PFSK-1 (cell line): ENCODE results near the gene G6PC1.

Source experiments
- FOXP2 ChIP-seq: optimal IDR thresholded peaks from 2 replicates; pipeline ENCODE3; 2011; ENCODE audit warnings: borderline replicate concordance, control low read depth, inconsistent platforms; ENCODE audit not compliant: insufficient read depth; ENCODE audit errors: extremely low read length, extremely low read depth
- POLR2AphosphoS5 ChIP-seq: IDR thresholded peaks from 2 replicates; pipeline ENCODE4 v1.6.1; 2012; ENCODE audit warnings: low read depth, mild to moderate bottlenecking, control low read depth, low read length, moderate library complexity
- SIN3A ChIP-seq: IDR thresholded peaks from 2 replicates; pipeline ENCODE4 v1.6.1; 2012; ENCODE audit warnings: mild to moderate bottlenecking, low read length, moderate library complexity, borderline replicate concordance; ENCODE audit not compliant: insufficient read depth
- TAF1 ChIP-seq: IDR thresholded peaks from 2 replicates; pipeline ENCODE4 v1.6.1; 2012; ENCODE audit warnings: low read length, control low read depth, borderline replicate concordance; ENCODE audit not compliant: insufficient read depth
- TF ChIP-seq, protein P1 (sequence below), 2 experiments: IDR thresholded peaks; 2 replicates each; pipeline versions ENCODE4 v1.6.1 to v1.8.0; 2011 to 2012; ENCODE audit warnings: low read depth in 2 of 2, low read length in 2 of 2, control low read depth in 1 of 2, inconsistent platforms in 1 of 2, mild to moderate bottlenecking in 1 of 2, moderate library complexity in 1 of 2; ENCODE audit not compliant: insufficient read depth in 1 of 2

G6PC1 gene

DNA sequence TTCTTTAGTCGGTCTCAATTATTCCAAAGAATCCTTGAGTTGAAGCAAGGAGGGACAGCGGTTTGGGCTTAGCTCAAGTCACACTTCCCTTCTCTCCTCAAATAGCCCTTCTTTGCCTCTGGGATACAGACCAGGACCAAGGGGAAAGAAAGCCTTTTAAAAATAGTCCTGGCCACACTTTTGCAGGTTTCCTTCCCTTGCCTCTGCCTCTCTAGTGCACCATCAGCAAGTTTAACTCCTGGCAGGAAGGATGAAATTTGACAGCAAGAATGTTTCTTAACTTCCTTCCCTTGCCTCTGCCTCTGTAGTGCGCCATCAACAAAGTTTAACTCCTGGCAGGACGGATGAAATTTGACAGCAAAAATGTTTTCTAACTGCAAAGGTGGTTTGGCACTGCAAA, 7.2 kb upstream of the G6PC1 start:
- TF ChIP-seq POLR2AphosphoS5 (no peak), TAF1 (no peak), SIN3A (no peak), FOXP2 (no peak)
- TF ChIP-seq, protein P1, sequence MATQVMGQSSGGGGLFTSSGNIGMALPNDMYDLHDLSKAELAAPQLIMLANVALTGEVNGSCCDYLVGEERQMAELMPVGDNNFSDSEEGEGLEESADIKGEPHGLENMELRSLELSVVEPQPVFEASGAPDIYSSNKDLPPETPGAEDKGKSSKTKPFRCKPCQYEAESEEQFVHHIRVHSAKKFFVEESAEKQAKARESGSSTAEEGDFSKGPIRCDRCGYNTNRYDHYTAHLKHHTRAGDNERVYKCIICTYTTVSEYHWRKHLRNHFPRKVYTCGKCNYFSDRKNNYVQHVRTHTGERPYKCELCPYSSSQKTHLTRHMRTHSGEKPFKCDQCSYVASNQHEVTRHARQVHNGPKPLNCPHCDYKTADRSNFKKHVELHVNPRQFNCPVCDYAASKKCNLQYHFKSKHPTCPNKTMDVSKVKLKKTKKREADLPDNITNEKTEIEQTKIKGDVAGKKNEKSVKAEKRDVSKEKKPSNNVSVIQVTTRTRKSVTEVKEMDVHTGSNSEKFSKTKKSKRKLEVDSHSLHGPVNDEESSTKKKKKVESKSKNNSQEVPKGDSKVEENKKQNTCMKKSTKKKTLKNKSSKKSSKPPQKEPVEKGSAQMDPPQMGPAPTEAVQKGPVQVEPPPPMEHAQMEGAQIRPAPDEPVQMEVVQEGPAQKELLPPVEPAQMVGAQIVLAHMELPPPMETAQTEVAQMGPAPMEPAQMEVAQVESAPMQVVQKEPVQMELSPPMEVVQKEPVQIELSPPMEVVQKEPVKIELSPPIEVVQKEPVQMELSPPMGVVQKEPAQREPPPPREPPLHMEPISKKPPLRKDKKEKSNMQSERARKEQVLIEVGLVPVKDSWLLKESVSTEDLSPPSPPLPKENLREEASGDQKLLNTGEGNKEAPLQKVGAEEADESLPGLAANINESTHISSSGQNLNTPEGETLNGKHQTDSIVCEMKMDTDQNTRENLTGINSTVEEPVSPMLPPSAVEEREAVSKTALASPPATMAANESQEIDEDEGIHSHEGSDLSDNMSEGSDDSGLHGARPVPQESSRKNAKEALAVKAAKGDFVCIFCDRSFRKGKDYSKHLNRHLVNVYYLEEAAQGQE (IDR thresholded peaks at IDR 0.05; ENCODE audit: insufficient read depth in 1 of 2, low read depth in 2 of 2, low read length in 2 of 2) = no peak

DNA sequence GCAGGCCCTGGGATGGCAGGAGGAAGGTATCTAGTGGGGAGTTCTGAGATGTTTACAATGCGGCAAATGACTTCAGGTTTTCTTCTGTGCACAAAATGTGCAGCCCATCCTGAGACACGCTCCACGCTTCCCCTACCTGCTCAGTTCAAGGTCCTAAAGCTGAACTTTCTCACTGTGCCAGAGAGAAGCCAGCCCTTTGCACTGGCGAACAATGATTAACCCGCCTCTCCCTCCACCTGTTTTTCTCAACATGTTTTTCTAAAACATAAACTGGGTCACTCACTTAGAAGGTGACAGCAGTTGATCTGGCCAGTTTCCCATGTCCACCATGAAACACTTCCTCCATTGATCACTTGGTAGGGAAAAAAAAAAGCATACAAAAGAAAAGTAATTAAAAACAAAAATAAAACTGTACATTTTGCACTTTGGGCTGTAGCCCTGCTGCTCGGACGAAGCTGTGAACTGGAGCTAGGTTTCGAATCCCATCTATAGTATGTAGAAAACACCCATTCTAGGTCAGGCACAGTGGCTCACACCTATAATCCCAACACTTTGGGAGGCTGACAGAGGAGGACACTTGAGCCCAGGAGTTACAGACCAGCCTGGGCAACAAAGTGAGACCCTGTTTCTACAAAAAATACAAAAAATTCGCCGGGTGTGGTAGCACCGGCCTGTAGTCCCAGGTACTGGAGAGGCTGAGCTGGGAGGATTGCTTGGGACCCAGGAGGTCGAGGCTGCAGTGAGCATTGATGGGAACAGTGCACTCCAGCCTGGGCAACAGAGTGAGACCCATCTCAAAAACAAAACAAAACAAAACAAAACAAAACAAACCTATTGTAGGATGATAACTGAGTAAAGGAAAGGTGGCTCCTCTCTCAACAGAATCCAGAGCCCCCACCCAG, 6.1 kb upstream of the G6PC1 start:
- TF ChIP-seq, protein P1 (IDR thresholded peaks at IDR 0.05; ENCODE audit: insufficient read depth in 1 of 2, low read depth in 2 of 2, low read length in 2 of 2) = no peak
- no peak for TF ChIP-seq POLR2AphosphoS5
- TF ChIP-seq SIN3A = no peak
- no peak for TF ChIP-seq FOXP2
- TF ChIP-seq TAF1 = no peak

DNA sequence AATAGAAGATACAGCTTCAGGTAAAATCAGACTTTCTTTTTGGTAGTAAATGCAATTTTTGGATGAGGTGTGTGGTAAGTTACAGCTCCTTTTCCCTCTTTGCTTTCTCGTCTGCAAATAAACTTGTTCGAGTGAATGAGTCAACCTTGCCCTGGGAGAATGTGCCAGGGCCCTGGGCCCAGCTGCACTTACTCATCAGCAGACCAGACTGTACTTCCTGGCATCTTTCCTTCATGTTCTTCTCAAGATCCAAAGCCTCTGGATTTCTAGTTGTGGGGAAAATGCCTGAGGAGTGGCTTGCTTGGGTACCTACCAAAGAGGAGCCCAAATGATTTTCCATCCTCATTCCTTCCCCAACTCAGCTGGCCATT, 5.4 kb upstream of the G6PC1 start:
- TF ChIP-seq FOXP2 (no peak), POLR2AphosphoS5 (no peak), SIN3A (no peak), TAF1 (no peak)
- TF ChIP-seq, protein P1 (IDR thresholded peaks at IDR 0.05; ENCODE audit: insufficient read depth in 1 of 2, low read depth in 2 of 2, low read length in 2 of 2) = no peak

DNA sequence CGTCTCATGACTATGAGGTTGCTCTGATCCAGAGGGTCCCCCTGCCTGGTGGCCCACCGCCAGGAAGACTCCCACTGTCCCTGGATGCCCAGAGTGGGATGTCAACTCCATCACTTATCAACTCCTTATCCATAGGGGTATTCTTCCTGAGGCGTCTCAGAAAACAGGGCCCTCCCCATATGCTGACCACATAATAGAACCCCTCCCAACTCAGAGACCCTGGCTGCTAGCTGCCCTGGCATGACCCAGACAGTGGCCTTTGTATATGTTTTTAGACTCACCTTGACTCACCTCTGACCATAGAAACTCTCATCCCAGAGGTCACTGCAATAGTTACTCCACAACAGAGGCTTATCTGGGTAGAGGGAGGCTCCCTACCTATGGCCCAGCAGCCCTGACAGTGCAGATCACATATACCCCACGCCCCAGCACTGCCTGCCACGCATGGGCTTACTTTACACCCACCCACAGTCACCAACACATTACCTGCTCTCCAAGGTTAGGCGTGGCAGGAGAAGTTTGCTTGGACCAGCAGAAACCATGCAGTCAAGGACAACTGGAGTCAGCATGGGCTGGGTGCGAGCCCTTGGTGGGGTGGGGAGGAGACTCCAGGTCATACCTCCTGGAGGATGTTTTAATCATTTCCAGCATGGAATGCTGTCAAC, 2.3 kb upstream of the G6PC1 start:
- TF ChIP-seq TAF1 (no peak), POLR2AphosphoS5 (no peak), SIN3A (no peak), FOXP2 (no peak)
- TF ChIP-seq, protein P1 (IDR thresholded peaks at IDR 0.05; ENCODE audit: insufficient read depth in 1 of 2, low read depth in 2 of 2, low read length in 2 of 2) = no peak
